ENCODE measurements around the gene ATXN1.

ATXN1 gene

GRCh38 chr6:16723402-16723801 lies 37.9 kb downstream of the ATXN1 start:
- DNase-seq (ENCODE audit: low read depth) = no peak
- no peak for TF ChIP-seq CTCF (IDR thresholded peaks at IDR 0.05; ENCODE audit: control insufficient read depth, insufficient read depth, low read depth, low read length, missing control alignments)

GRCh38 chr6:16722630-16723029 lies 38.6 kb downstream of the ATXN1 start:
- H3K4me3 ChIP-seq (ENCODE audit: control insufficient read depth, low read depth, low read length) = no peak overlapping the region
- no peak for DNase-seq (ENCODE audit: low read depth)
- no peak for TF ChIP-seq CTCF (IDR thresholded peaks at IDR 0.05; ENCODE audit: control insufficient read depth, insufficient read depth, low read depth, low read length, missing control alignments)

More at GRCh38 chr6:16723402-16723801, 37.9 kb downstream of the ATXN1 start:
- H3K4me3 ChIP-seq (ENCODE audit: control insufficient read depth, low read depth, low read length) = no peak overlapping the region

- no peak overlapping the region for H3K4me3 ChIP-seq (ENCODE audit: control insufficient read depth, low read depth, low read length)
- TF ChIP-seq CTCF (IDR thresholded peaks at IDR 0.05; ENCODE audit: control insufficient read depth, insufficient read depth, low read depth, low read length, missing control alignments) = no peak
- no peak for DNase-seq (ENCODE audit: low read depth)
These were observed 39.3 kb downstream of the ATXN1 start for GRCh38 chr6:16721977-16722376.

- TF ChIP-seq CTCF (IDR thresholded peaks at IDR 0.05; ENCODE audit: control insufficient read depth, insufficient read depth, low read depth, low read length, missing control alignments) = no peak
- no peak overlapping the region for H3K4me3 ChIP-seq (ENCODE audit: control insufficient read depth, low read depth, low read length)
- DNase-seq (ENCODE audit: low read depth) = no peak
These were observed 40.4 kb downstream of the ATXN1 start for GRCh38 chr6:16720861-16721260.

GRCh38 chr6:16719488-16719887 lies 41.8 kb downstream of the ATXN1 start:
- DNase-seq (ENCODE audit: low read depth) = no peak
- TF ChIP-seq CTCF (IDR thresholded peaks at IDR 0.05; ENCODE audit: control insufficient read depth, insufficient read depth, low read depth, low read length, missing control alignments) = no peak
- no peak overlapping the region for H3K4me3 ChIP-seq (ENCODE audit: control insufficient read depth, low read depth, low read length)

GRCh38 chr6:16718356-16718755 lies 42.9 kb downstream of the ATXN1 start:
- TF ChIP-seq CTCF (IDR thresholded peaks at IDR 0.05; ENCODE audit: control insufficient read depth, insufficient read depth, low read depth, low read length, missing control alignments) = no peak
- no peak overlapping the region for H3K4me3 ChIP-seq (ENCODE audit: control insufficient read depth, low read depth, low read length)
- DNase-seq (ENCODE audit: low read depth) = no peak

All from AG09309 (cell line).